PFSK-1 (cell line): ENCODE measurements around the gene ETS2.

ENCODE experiments used
- POLR2AphosphoS5 ChIP-seq: IDR thresholded peaks from 2 replicates; pipeline ENCODE4 v1.6.1; 2012; ENCODE audit warnings: low read depth, mild to moderate bottlenecking, control low read depth, low read length, moderate library complexity
- SIN3A ChIP-seq: IDR thresholded peaks from 2 replicates; pipeline ENCODE4 v1.6.1; 2012; ENCODE audit warnings: mild to moderate bottlenecking, low read length, moderate library complexity, borderline replicate concordance; ENCODE audit not compliant: insufficient read depth
- TAF1 ChIP-seq: IDR thresholded peaks from 2 replicates; pipeline ENCODE4 v1.6.1; 2012; ENCODE audit warnings: low read length, control low read depth, borderline replicate concordance; ENCODE audit not compliant: insufficient read depth
- TF ChIP-seq, protein P1 (sequence below), 2 experiments: IDR thresholded peaks; 2 replicates each; pipeline versions ENCODE4 v1.6.1 to v1.8.0; 2011 to 2012; ENCODE audit warnings: low read depth in 2 of 2, low read length in 2 of 2, control low read depth in 1 of 2, inconsistent platforms in 1 of 2, mild to moderate bottlenecking in 1 of 2, moderate library complexity in 1 of 2; ENCODE audit not compliant: insufficient read depth in 1 of 2

DNA sequence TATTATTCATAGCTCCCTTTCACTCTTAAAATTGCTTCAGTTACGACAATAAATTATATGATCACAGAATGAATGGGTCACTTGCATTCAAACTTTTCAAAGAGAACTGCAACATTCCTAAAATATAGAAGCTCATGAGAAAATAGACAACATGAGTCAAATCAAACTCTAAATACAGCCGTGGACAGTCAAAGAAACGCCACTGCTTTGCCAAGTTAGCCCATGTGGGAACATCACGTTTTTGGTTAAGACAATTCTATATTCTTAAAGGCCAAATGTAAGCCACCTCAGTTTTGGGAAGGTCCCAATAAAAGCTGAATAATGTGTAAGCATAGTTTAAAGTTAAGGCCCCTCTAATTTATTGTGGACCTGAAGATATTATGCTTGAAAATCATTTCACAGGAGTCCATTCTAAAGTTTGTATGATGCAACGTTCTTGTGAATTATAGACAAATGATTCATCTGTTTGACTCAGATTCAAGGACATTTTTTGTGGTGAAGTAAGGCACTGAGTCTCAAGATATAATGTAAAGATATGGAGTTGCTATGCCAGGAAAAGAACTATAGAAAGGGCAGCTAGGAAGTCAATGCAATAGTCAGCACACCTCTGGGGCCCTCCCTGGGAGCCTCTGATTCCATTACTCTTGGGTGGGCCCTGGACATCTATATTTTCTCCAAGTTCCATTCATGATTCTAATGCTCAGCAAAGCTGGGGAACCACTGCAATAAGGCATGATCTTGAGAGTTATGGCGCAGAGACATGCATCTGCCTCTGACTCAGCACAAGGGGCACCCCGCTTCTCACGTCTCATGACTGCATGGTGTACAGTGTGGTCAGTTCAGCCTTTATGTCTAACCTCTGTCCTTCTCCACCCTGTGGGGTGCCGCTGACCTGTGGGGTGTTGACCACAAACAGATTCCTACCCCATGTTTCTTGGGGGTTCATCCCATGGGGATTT, 33.9 kb downstream of the ETS2 start:
- TF ChIP-seq, protein P1, sequence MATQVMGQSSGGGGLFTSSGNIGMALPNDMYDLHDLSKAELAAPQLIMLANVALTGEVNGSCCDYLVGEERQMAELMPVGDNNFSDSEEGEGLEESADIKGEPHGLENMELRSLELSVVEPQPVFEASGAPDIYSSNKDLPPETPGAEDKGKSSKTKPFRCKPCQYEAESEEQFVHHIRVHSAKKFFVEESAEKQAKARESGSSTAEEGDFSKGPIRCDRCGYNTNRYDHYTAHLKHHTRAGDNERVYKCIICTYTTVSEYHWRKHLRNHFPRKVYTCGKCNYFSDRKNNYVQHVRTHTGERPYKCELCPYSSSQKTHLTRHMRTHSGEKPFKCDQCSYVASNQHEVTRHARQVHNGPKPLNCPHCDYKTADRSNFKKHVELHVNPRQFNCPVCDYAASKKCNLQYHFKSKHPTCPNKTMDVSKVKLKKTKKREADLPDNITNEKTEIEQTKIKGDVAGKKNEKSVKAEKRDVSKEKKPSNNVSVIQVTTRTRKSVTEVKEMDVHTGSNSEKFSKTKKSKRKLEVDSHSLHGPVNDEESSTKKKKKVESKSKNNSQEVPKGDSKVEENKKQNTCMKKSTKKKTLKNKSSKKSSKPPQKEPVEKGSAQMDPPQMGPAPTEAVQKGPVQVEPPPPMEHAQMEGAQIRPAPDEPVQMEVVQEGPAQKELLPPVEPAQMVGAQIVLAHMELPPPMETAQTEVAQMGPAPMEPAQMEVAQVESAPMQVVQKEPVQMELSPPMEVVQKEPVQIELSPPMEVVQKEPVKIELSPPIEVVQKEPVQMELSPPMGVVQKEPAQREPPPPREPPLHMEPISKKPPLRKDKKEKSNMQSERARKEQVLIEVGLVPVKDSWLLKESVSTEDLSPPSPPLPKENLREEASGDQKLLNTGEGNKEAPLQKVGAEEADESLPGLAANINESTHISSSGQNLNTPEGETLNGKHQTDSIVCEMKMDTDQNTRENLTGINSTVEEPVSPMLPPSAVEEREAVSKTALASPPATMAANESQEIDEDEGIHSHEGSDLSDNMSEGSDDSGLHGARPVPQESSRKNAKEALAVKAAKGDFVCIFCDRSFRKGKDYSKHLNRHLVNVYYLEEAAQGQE (IDR thresholded peaks at IDR 0.05; ENCODE audit: insufficient read depth in 1 of 2, low read depth in 2 of 2, low read length in 2 of 2), result no peak
- TF ChIP-seq TAF1 (no peak), POLR2AphosphoS5 (no peak), SIN3A (no peak)
